Left hindlimb (tissue), 1 donor: ENCODE data around the gene NPTXR.

Source experiments
- DNase-seq: peaks from one replicate; pipeline ENCODE4 v3.0.0-alpha.2; 2018

Gene NPTXR

DNA sequence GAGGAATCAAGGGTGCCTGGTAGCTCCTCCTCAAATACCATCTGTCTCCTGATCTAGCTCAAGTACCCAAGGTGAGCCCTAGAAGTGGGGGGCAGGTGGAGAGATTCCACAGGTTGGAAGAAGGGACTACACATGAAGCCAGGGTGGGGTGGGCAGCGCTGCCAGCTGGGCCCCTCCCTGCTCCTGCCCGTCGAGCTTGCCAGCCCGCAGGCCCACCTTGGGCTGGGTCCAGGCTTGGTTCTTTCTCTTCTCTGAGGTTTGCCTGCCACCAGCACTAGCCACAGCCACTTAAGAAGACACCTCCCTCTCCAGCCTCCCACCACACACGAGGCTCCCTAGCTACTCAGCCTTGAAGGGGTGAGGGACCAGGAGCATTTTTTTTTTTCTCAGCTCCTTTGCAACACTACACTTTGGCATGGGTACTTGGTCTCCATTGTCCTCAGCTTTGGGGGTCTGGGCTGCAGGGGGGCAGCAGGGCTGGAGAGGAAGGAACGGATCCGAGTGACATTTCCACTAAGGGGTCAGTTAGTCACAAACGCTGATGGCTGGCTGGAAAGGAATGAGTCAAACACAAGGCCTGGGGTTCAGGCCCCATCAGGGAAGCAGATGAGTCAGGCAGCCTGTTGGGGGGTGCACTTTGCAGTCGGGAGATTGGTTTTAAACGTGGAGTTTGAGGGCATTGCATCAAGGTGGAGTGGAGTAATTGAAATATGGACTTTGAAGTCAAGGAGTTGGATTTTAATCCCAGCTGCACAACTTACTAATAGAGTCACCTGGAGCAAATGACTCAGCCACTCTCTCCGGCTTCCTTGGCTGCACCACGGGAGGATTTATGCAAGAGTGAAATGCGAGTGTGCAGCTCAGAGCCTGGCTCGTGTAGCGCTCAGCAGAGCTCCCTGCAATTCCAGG, 7.4 kb upstream of the NPTXR start:
- DNase-seq = peak; percentile 11

DNA sequence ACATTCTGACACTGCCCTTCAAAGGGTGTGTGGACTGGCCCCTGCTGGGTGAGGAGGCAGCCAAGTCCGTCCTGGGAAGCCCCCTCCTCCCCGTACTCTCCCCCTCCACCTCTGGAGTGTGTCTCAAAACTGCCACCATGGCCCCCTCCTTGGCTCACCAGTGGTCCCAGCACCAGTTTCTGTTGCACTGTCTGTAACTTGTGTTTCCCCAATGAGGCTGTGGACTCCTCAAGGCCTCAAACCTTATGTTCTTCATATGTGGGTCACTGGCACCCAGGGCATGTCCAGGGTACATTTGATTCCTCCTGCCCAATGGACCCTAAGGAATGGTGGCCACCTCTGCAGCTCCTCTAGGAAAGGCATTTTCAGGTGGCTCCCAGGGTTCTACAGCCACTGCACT, 6.6 kb upstream of the NPTXR start:
- no peak for DNase-seq

DNA sequence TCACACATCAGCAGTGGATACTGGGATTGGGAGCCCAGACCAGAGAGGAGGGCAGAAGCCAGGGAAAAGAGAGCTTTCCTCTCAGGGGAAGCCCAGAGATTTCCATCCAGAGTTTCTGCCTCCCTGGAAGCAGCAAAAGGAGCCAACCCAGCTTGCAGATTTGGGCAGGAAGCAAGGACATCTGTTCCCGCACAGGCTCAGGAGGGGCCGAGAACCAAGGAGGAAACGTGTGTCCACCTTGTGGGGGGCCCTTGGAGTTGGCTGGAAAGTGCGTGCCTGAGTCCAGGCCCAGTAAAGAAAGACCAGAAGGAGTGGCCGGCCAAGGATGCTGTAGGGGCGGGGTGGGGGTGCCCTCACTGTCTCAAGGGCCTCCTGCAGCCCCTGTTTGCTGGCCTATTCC, 6.0 kb upstream of the NPTXR start:
- no peak for DNase-seq

DNA sequence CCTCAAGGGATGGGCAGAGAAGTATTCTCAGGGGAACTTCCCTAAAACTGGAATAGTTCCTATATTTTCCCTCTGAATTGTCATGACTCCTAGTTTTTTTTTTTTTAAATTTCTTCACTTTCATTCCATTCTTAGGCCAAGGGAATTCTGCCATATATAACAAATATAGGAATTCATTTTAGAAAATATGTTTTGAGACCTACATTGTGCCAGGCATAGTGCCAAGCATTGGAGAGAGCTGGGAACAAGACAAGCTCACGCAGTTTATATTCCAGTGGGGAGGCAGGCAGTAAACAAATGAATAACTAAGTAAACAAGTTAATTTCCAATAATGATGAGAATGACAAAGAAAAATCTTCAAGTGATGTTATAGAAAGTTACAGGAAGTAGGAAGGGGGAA, 2.6 kb upstream of the NPTXR start:
- peak; percentile 11 for DNase-seq

DNA sequence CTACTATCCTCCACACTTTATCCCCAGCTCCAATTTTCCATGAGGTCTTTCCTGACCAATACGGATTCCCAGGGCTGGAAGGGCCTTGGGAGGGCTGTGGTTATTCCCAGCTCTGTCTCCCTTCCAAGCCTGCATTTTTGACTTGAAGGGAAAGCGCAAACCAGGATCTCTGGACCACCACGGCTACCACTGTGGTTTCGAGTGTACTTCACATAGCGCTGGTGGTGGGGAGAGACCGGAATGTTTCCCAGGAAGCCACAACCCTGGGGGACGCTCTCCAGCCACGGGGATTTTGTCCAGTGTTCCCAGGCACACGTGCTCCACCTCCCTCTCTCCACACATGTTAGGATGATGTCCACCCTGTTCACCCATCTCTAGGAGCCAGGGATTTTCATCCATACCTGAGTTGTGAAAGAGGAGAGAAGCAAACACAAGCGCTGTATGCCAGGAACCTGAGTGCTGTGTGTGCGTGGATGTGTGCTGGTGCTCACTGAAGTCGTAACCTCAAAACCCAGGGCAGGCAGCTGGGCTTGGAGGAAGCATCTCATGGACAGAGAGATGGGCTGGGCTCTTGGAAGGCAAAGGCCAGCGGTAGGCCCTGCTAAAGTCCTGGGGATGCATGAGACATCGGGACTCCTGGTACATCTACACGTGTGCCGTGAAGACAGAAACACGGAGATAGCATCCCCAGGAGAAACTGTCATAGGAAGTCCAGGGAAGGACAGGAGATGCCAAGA, 1.3 kb upstream of the NPTXR start:
- no peak for DNase-seq

DNA sequence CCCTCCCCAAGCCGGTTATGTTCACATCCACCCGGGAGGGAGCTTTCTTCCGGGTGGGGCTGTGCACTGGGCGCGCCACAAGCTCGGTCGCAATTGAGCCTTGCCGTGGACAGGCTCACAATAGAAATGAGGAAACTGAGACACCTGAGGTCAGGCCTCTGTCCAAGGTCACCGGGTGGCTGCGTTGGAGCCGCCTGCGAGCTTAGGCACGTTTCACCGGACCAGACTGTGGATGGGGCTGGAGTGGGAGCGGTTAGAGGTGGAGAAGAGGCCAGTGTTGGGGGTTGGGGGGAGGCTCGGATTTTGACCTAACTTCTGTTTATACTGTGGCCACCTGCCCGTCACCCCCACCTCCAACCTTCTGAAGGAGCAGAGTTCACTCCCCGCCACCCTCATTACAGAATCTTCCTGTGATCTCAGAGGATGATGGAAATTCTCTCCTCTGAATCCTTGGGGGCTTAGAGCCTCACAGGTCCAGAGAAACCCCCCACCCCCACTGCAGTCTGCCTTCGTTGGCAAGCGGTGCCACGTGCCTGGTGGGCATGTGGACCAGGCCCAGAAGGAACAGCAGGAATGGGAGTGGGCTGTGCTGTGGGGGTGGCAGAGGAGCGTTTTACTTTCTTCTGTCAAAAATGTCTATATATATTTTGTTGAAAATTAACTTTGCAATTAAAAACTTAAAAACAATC, 631 bp upstream of the NPTXR start:
- DNase-seq = no peak

DNA sequence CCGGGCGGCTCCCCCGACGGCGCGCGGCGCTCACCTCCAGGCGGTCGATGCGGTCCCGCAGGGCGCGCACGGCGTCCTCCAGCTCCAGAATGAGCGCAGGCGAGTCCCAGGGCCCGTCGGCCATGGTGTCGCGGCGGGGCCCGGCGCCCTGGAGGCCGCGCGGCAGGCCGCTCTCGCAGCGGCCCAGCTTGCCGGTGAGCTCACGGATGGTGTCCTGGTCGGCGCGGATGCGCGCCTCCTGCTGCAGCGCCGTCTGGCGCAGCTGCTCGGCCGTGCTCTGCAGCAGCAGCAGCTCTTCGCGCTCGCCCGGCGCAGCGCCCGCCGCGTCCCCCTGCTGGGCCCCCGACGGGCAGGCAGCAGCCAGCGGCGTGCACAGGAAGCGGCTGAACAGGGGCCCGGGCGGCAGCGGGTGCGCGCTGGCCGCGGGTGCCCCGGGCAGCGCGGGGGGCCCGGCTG, 599 bp downstream of the NPTXR start:
- peak; percentile 89 for DNase-seq

DNA sequence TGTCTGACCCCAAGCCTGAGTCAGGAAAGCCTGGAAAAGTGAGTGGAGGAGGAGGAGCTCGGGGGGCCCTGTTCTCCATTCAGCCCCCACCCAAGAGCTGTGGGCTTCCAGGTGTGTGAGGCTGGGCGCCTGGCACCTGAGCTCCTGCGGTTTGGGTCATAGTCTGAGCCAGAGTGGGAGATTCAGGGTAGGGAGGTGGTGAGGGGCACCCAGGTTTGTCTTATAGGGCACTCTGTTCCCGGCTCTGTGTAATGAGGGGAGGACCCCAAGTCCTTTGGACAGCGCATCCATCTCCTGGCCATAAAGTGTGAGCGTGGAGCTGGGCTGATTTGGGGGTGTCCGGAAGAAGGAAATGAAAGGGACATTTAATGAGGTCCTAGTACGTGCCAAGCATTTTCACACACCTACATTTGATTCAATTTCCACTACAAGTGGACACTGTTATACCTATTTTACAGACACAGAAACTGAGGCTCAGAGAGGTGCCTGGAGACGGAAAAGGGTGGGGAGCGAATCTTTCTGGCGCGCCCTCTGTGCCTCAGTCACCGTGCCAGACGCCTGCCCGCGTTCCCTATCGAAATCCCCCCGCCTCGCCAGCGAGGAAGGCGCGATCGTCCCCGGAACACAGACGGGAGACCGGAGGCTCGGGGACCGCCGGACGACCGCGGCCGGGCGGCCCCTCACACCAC, 1.2 kb downstream of the NPTXR start:
- DNase-seq = peak; percentile 29

DNA sequence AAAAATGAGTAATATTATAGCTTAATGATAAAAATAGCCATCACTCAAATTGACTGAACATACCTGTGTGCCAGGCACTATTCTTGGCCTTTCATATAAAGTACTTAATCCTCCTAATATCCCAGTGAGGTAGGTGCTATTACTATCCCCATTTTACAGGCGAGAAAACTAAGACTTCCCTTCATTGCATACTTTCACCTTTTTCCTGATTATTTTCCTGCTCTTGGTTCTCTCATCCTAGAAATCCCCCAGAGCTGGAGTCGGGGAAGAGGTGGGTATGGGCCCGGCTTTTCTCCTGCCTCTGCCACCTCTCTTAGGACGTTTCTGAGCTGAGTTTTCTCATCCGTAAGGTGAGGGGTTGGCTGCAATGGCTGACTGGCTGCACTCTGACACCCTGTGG, 2.2 kb downstream of the NPTXR start:
- DNase-seq = no peak

DNA sequence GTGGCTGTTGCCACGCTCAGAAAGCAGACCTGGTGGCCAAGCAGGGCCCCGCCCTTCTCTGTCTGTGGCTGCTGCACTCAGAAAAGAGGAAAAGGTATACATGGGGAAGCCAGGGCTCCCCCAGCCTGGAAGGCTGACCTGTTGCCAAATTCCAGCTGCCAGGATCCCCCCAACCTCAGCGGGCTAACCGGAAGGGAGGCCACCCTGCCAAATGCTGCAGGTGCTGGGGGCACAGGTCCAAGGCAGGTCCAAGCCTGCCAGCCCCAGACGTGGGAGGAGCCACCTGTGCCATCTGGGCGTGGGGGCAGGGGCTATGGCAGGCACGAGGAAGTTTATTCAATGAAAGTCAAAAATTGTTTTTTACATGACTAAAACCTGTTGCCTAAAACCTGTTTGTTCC, 2.6 kb downstream of the NPTXR start:
- DNase-seq = no peak

DNA sequence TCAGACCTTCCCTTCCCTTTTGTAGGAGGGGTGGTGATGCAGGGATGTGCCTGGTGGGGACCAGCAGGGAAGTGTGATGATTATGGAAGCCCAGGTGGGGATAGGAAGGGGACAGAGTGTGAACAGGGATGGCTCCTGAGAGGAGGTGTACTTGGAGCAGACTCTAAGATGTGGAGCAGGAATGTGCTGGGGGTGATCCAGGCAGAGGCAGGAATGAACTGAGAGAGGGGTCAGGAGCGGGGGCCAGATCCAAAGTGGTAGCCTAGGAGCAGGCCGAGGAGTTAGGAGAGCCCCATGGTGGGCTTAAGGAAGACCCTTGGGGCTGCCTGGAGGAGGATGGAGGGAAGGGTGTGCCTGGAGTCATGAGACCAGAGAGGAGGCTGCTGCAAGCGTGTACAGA, 3.7 kb downstream of the NPTXR start:
- DNase-seq = no peak

DNA sequence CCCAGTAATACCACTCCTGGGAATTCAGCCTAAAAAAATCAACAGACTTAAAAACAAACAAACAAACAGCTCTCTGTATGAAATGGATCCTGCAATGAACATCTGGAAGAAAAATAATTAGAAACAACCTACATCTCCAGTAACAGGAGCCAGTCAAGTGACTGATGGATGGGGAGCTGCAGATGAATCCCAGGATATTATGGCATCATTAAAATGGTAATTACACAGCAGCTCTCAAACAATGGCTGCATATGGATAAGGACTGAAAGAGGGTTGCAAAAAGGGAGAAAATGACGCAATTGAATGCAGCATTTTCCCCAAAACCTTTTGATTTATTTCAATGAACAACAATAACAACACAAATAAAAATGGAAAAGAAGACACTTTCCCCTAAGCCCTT, 4.1 kb downstream of the NPTXR start:
- DNase-seq = no peak

DNA sequence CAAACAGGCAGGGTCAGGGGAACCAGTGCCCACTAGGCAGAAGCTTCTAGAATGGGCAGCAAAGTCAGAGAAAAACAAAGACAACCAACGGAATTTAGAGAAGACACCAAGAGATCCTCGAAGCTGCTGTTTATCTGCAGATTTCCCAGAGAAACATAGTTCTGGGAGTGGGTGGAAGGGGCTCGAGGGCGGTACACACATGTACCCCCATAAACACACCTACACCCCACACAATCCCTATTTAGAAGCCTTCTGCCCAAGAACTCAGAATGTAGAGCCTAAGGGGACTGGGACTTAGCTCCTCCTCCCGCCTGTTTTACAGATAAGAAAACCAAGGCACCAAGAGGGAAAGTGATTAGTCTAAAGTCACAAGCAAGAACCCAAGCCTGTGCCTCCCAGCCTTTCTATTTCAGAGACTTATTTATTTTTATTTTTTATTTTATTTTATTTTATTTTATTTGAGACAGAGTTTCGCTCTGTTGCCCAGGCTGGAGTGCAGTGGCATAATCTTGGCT, 6.4 kb downstream of the NPTXR start:
- DNase-seq = no peak

DNA sequence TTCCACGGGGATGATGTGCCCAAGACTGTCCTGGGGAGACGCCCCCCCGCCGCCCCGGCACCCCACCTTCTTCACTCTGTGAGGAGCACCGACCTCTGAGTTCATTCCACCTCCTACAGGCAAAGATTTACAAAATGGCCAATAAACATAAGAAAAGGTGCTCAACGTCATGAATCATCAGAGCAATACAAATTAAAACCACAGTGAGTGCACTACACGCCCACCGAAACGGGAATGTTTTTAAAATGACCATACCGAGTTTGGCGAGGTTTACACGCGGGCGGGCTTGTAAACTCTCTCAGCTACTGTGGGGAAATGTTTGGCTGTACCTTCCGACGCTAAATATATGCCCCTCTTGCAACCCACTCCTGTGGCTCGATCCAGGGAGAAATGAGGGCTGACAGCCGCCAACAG, 7.9 kb downstream of the NPTXR start:
- no peak for DNase-seq

DNA sequence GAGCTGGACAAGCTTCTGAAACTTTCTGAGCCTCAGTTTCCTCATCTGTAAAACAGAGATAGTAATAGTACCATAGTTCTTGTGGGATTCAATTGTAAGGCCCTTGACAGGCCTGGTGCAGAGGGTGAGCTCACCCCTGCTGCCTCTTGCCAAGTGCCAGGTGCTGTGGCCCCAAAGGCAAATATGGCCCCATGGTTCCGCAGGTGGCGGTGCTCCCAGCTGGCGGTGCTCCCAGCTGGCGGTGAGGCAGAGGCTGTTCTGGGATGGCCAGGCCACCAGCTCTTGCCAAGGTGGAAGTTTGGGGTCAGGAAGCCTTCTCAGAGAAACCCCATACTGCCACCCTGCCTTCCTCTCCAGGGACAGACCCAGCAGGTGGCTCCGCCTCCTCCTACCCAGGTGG, 8.8 kb downstream of the NPTXR start:
- DNase-seq = no peak

DNA sequence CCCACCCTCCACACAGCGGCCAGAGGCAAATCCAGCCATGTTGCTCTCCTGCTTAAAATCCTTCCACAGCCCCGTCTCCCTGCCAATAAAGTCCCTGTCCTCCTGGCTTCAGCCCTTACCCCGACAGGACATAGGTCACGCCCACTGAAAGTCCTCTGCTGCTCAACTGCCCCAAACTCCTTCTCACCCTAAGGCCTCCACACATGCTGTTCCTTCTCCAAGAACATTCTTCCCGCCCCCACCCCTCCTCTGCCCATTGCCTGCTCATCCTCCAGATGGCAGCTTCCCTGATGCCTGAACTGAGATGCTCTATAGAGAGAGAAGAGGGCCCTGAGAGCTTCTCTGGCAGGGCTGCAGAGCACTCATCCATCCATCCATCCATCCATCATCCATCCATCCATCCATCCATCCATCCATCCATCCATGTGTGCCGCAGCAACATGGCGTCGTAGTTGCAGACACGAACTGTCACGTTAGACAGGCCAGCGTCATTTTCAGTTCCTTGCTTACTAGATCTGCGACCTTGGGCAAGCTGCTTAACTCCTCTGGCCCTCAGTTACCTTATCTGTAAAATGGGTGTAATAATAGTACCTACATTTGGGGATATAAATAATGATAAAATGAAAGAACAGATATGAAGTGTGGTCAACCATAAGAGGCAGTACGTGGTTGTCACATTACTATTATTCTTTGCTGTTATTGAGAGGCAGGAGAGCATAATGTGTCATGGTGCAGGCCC, 9.4 kb downstream of the NPTXR start:
- no peak for DNase-seq

DNA sequence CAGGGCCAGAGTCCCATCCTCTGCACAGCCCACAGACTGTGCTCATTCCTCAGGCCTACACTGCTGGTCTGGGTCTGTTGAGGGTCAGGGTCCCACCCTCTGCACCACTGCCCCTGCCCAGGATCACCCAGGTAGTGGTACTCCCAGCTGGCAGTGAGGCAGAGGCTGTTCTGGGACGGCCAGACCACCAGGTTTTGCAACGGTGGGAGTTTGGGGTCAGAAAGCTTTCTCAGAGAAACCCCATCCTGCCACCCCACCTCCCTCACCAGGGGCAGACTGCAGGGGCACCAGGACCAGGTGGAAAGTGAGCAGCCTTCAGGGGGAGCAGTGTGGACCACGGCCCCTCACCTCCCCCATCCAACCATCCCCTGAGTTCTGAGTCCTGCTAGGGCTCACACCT, 10.8 kb downstream of the NPTXR start:
- no peak for DNase-seq

DNA sequence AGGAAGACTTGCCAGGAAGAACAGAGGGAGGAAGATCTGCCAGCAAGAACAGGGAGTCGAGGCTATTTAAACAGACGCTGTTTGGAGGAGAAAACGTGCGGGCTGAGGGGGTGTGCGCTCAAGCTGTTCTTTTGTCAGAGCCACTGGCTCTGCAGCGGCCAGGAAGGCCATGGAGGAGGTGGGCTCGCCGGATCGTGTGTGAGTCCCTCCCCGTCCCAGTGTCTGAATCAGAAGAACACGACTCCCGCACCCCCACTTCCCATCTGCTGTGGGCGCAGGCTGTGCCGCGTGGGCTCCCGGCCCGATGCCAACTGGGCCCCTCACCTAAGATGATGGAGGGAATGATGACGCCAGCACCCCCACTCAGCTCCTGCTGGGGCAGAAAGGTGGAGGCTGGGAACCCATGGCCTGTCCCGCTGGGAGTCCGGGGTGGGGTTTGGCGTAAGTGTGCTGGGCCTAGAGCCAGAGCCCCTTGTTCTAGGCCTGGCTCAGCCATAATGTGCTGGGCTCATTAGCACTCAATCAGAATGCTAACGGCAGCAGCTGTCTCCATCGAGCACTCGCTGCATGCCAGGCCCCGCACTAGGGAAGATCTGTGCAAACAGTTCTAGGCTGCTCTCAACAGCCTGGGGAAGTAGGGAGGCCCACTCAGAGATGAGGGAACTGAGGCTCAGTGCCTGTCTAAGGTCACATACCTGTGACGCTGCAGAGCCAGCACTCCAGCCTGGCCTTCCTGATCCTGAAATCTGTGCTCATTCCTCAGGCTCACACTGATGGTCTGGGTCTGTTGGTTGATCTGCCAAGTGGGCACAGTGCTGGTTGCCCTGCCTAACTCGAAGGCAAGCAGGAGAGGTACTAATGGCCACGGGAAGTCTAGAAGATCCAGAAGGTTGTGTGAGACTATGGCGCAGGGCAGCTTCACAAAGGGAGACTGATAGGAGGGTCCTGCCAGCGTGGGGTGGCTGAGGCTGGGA, 11.5 kb downstream of the NPTXR start:
- DNase-seq = no peak

DNA sequence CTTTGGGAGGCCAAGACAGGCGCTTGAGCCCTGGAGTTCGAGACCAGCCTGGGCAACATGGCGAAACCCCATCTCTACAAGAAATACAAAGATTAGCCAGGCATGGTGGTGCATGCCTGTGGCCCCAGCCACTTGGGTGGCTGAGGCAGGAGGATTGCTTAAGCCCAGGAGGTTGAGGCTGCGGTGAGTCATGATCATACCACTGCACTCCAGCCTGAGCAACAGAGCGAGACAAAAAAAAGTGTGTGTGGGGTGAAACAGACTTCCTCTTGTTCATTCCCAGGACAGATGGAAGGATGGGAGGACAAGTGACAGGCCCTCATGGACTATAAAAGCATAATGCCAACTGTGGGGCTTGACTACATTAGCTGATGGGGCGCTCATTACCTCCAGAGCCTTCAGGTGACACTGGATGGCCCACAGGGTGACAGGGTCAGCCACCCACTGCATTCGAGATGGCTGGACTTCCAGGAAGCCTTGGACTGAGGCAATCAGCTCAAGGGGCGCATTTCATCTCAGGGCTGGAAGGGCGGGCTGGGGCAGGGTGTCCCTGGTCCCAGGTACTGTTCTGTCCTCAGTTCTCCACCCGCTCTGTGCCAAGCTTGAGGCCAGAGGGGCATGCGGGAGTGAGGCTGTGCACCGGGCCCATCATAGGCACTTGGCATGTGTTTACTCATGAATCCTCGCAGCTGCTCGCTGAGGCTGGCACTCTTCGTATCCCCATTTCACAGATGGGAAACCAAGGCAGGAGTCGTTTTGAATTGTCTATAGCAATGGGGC, 12.5 kb downstream of the NPTXR start:
- no peak for DNase-seq

DNA sequence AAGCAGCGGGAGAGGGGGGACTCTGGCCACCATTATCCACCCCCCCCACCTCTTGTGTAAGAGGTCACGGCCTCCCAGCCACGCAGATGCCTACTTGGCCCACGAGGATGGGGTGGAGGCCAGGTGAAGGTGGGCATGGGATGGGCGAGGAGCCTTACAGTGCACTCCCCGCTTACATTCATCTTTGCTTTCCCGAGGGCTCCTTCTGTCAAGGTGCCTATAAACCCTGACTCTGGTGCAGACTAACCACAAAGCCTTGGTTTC, 13.1 kb downstream of the NPTXR start:
- no peak for DNase-seq
